DOHH2 (cell line): ENCODE data around the gene MASP1.

Experiments used
- H3F3A ChIP-seq: fragments of 200-600 bp; sonication (generic), shearing (Covaris generic); 2 replicates; pipeline ENCODE4 v1.6.0; 2016; ENCODE audit warnings: antibody characterized with exemption, mild to moderate bottlenecking; ENCODE audit not compliant: control insufficient read depth, insufficient read depth
- H3K27ac ChIP-seq: fragments of 200-600 bp; sonication (generic); 2 replicates; pipeline ENCODE4 v1.5.1; 2014; ENCODE audit warnings: low read depth, mild to moderate bottlenecking, low read length, moderate library complexity
- H3K27me3 ChIP-seq: fragments of 200-600 bp; sonication (generic); 2 replicates; pipeline ENCODE4 v1.6.1; 2014; ENCODE audit warnings: mild to moderate bottlenecking, low read length, mixed read lengths; ENCODE audit not compliant: control insufficient read depth
- H3K36me3 ChIP-seq: fragments of 200-600 bp; sonication (generic); 2 replicates; pipeline ENCODE4 v1.6.1; 2014; ENCODE audit warnings: mild to moderate bottlenecking, low read length, moderate library complexity, mixed read lengths; ENCODE audit not compliant: control insufficient read depth
- H3K4me1 ChIP-seq: fragments of 200-600 bp; sonication (generic); 2 replicates; pipeline ENCODE4 v1.6.1; 2014; ENCODE audit warnings: mild to moderate bottlenecking, low read length, mixed read lengths; ENCODE audit not compliant: control insufficient read depth
- H3K4me2 ChIP-seq: fragments of 200-600 bp; sonication (generic); 2 replicates; pipeline ENCODE4 v1.6.0; 2014; ENCODE audit warnings: mild to moderate bottlenecking, low read length, moderate library complexity
- H3K4me3 ChIP-seq: fragments of 200-600 bp; sonication (generic); 2 replicates; pipeline ENCODE4 v1.5.1; 2014; ENCODE audit warnings: mild to moderate bottlenecking, low read length, mixed read lengths
- H3K79me2 ChIP-seq: fragments of 200-600 bp; sonication (generic); 2 replicates; pipeline ENCODE4 v1.6.1; 2014; ENCODE audit warnings: mild to moderate bottlenecking, low read length, mixed read lengths; ENCODE audit not compliant: control insufficient read depth
- H3K9me2 ChIP-seq: fragments of 200-600 bp; sonication (generic); replicated peaks from 2 replicates; pipeline ENCODE4 v1.6.1; 2014; ENCODE audit warnings: mild to moderate bottlenecking, low read length, mixed read lengths; ENCODE audit not compliant: control insufficient read depth
- H3K9me3 ChIP-seq: fragments of 200-600 bp; sonication (generic); 2 replicates; pipeline ENCODE4 v1.6.1; 2014; ENCODE audit warnings: antibody characterized with exemption, low read length, mixed read lengths; ENCODE audit not compliant: control insufficient read depth, insufficient read depth
- H4K20me1 ChIP-seq: fragments of 200-600 bp; sonication (generic); 2 replicates; pipeline ENCODE4 v1.6.0; 2014; ENCODE audit warnings: low read depth, mild to moderate bottlenecking, antibody characterized with exemption, low read length, moderate library complexity; ENCODE audit not compliant: control insufficient read depth, insufficient read depth
- CTCF ChIP-seq: fragments of 200-600 bp; sonication (generic); IDR thresholded peaks from one replicate; pipeline ENCODE4 v1.5.1; 2014; ENCODE audit warnings: antibody characterized with exemption, mild to moderate bottlenecking, low read depth, low read length; ENCODE audit not compliant: poor library complexity, severe bottlenecking
- EZH2phosphoT487 ChIP-seq: fragments of 200-600 bp; sonication (generic); IDR thresholded peaks from 2 replicates; pipeline ENCODE4 v1.6.1; 2017; ENCODE audit warnings: borderline replicate concordance, mild to moderate bottlenecking, antibody characterized with exemption, low read length, moderate library complexity, mixed read lengths

Gene MASP1

DNA sequence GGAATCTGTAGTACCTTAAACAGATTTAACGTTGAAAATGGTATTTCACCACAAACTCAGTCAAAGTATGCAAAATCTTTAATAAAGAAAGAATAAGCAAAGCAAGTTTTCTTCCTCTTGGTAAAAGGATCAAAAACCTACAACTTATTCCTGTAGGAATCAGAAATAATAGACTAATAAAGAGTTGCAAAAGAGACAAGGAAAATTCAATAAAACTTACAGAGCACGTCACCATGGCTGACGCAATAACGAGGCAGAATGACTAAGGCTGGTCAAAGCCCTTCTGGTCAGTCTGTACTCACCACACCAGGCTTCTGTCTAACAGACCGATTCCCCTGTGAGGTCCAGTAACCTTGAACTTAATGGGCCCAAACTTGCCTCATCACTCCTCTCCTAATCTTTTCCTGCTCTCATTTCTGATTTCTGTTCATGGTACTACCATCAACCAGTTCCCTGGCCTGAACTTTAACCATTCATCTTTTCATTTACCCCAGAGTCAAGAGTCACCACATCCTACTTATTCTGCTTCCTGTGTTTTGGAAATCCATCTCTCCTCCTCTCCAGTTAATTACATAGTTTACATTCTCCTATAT lies 5.0 kb downstream of the MASP1 start:
- H3F3A ChIP-seq = no peaks in the 10 kb centered on the region
- H3K27me3 ChIP-seq = peaks cover 12% of the 10 kb centered on the region
- no peaks in the 10 kb centered on the region for H3K4me1 ChIP-seq
- H3K4me3 ChIP-seq = no peak overlapping the region
- H4K20me1 ChIP-seq = no peaks in the 10 kb centered on the region
- no peaks in the 10 kb centered on the region for H3K9me2 ChIP-seq
- no peaks in the 10 kb centered on the region for H3K36me3 ChIP-seq
- H3K9me3 ChIP-seq = no peaks in the 10 kb centered on the region
- TF ChIP-seq CTCF (no peak), EZH2phosphoT487 (no peak)
- no peaks in the 10 kb centered on the region for H3K79me2 ChIP-seq
- no peak overlapping the region for H3K27ac ChIP-seq
- no peak overlapping the region for H3K4me2 ChIP-seq

DNA sequence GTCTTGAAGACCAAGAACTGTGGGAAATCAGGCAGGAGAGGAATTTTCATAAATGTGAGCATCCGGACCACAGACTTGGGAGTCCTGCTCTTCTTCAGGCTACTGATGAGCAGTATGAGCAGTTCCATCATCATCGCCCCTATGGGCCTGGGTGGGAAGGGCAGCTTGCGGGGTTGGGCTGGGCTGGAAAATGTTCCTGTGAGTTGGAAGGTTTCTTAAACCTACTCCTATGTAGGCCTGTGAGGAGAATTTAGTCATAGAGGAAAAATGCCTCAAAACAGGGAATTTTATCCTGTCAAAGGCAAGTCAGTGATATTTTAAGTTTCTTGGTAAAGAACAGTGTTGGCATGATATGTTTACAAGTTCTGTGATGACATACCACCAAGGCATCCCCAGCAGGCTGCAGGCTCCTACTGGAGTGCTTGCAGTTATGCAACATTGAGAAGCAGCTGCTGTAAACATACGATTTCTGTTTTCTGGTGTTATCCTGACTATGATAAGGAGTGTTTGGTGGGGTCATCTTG lies 10.3 kb downstream of the MASP1 start:
- Histone ChIP-seq H3K9me2 (no peaks in the 10 kb centered on the region), H3K9me3 (no peaks in the 10 kb centered on the region), H3K4me2 (no peak overlapping the region), H3K27me3 (peaks cover 22% of the 10 kb centered on the region), H3F3A (no peaks in the 10 kb centered on the region), H3K27ac (no peak overlapping the region), H3K79me2 (no peaks in the 10 kb centered on the region), H3K4me3 (no peak overlapping the region), H3K4me1 (no peaks in the 10 kb centered on the region), H4K20me1 (no peaks in the 10 kb centered on the region; the same call in 1 of the 2 replicates), H3K36me3 (no peaks in the 10 kb centered on the region)
- TF ChIP-seq CTCF = no peak
- TF ChIP-seq EZH2phosphoT487 = no peak

GRCh38 chr3:187280644-187281043 lies 10.9 kb downstream of the MASP1 start:
- no peaks in the 10 kb centered on the region for H3K4me1 ChIP-seq
- peaks cover 22% of the 10 kb centered on the region for H3K27me3 ChIP-seq
- no peaks in the 10 kb centered on the region for H3K79me2 ChIP-seq
- H3K27ac ChIP-seq = no peak overlapping the region
- H3K9me3 ChIP-seq = no peaks in the 10 kb centered on the region
- no peaks in the 10 kb centered on the region; the same call in 1 of the 2 replicates for H4K20me1 ChIP-seq
- H3F3A ChIP-seq = no peaks in the 10 kb centered on the region
- no peak overlapping the region for H3K4me3 ChIP-seq
- TF ChIP-seq EZH2phosphoT487 = no peak
- no peak for TF ChIP-seq CTCF
- no peaks in the 10 kb centered on the region for H3K36me3 ChIP-seq
- H3K4me2 ChIP-seq = no peak overlapping the region
- no peaks in the 10 kb centered on the region for H3K9me2 ChIP-seq

- Histone ChIP-seq H3K79me2 (no peaks in the 10 kb centered on the region), H3K9me2 (no peaks in the 10 kb centered on the region), H3K4me1 (no peaks in the 10 kb centered on the region), H3K27ac (no peak overlapping the region), H3K36me3 (no peaks in the 10 kb centered on the region), H3K4me2 (no peak overlapping the region), H3K4me3 (no peak overlapping the region), H3K9me3 (no peaks in the 10 kb centered on the region), H4K20me1 (no peaks in the 10 kb centered on the region; the same call in 1 of the 2 replicates), H3K27me3 (peaks cover 15% of the 10 kb centered on the region), H3F3A (no peaks in the 10 kb centered on the region)
- no peak for TF ChIP-seq CTCF
- TF ChIP-seq EZH2phosphoT487 = no peak
Measured at GRCh38 chr3:187277129-187277462, 14.4 kb downstream of the MASP1 start.
